Endometrial microvascular endothelial cells (primary cell): ENCODE results near the gene CREBL2. TPM values are rescaled to one million over a fixed set of nuclear protein-coding genes. Genes with fewer than 3 reads are reported as not detected.
"Not testable (repeated sequence)": the region's sequence is repeated elsewhere in the genome, so short reads cannot be mapped to it uniquely, and the experiment has no call there.

Experiments
- in situ Hi-C: cut with HindIII; loops from 2 replicates; pipeline ENCODE4 v1.10.0; 2017; ENCODE audit warnings: low sequenced_read_pairs, low pct_unique_long_range_greater_than_20kb; ENCODE audit errors: inconsistent ontology term
- total RNA-seq: library from RNA; depleted of rRNA; stranded (reverse); fragments of >200 nt; gene quantifications from one replicate; pipeline ENCODE4 v1.2.3, GENCODE V29; 2015; ENCODE audit errors: inconsistent ontology term

The CREBL2 gene, protein sequence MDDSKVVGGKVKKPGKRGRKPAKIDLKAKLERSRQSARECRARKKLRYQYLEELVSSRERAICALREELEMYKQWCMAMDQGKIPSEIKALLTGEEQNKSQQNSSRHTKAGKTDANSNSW
- total RNA-seq, result 20.9 TPM

DNA sequence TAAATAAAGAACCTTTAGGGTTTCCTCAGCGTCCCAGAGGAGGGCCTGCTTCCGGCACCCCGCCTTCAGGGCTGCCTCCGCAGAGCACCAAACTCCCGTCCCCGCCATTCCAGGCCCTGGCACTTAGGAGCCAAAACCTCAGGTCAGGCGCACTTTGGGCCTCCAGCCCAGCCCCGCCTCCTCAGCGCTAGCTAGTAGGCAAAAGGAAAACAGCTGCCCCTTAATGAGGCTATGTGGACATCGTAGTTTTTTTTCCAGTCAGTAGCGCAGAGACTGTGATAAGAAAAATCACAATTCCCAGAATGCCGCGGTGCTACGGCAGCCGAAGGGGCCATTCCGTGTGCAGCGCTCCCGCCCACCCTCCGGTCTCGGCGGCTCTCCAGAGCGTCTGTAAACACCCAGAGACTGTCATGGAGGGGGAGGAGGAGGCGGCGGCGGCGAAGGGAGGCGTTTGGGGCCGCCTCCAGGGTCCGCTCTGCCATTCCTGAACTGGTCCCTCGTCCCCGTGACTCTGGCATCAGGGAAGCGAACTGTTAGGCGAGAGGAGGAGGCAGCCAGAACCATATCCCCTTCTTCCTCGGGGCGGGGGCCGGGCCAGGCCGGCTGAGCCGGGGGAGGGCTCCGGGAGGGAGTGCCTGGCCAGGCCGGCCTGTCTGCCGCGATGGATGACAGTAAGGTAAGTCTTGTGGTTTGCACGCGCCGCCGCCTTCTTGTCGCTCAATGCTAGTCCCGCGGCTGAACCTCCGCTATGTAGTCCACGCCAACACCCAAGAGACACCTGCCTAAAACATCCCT is at the start of gene CREBL2:
TSS of gene CREBL2 (plus strand) at position 365 of the 795 bp plus-strand sequence. CDS start at position 662, 297 bp downstream.
- in situ Hi-C loops, result no loop called here

DNA sequence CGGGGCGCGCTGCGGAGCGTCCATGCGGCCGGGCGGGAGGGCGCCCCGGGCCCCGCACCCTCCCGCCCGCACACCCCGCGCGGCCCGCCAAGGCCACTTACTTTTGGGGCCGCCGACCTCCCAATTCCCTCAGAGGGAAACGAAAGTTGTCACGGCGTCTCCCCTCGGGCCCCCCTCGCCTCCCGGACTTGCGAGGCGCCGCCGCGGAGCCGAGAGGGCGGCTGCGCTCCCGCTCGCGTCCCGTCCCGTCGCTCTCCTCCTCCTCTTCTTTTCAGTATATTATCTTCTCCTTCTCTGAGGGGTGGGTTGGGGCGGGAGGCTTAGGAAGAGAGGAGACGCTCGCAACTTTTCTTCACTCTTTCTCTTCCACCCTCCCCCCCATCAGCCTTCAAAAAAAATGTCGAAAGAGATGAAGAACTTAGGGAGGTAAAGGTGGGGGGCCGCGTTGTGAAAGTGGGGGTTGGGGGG is 49.6 kb upstream of the CREBL2 start:
- in situ Hi-C loops, result no loop called here

GRCh38 chr12:12562585-12563261 is 49.0 kb upstream of the CREBL2 start, which contains the start of gene DUSP16:
Gene DUSP16 (minus strand): TSS chr12:12562863. CDS start chr12:12521098, 41,765 bp downstream.
- in situ Hi-C loops, result no loop called here

- in situ Hi-C loops, result no loop called here
These were observed 48.3 kb upstream of the CREBL2 start for GRCh38 chr12:12563290-12563928.

GRCh38 chr12:12564911-12565310 is 46.8 kb upstream of the CREBL2 start:
- in situ Hi-C loops, result no loop called here

DNA sequence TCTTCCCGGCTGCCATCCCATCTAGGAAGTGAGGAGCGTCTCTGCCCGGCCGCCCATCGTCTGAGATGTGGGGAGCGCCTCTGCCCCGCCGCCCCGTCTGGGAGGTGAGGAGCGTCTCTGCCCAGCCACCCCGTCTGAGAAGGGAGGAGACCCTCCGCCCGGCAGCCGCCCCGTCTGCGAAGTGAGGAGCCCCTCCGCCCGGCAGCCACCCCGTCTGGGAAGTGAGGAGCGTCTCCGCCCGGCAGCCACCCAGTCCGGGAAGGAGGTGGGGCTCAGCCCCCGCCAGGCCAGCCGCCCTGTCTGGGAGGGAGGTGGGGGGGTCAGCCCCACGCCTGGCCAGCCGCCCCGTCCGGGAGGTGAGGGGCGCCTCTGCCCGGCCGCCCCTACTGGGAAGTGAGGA is 45.7 kb upstream of the CREBL2 start:
- in situ Hi-C loops, result not testable (repeated sequence)

DNA sequence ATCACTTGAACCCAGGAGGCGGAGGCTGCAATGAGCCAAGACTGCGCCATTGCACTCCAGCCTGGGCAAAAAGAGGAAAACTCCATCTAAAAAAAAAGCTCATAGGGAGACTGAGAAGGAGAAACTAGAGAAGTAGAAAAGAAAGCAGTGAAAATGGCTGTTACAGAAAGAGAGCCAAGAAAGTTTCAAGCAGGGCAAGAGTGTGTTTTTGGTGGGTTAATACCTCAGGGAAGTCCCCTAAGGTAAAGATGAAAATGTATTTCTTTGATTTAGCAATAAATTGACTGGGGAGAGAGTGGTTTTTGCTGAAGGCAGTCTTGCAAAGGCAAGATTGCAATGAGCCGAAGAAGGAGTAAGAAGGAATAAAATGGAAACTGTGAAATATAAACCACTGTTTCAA is 39.0 kb upstream of the CREBL2 start:
- in situ Hi-C loops, result no loop called here

GRCh38 chr12:12577786-12578185 is 33.9 kb upstream of the CREBL2 start:
- in situ Hi-C loops, result no loop called here

GRCh38 chr12:12580716-12581115 is 31.0 kb upstream of the CREBL2 start:
- in situ Hi-C loops, result not testable (repeated sequence)

- in situ Hi-C loops, result no loop called here
These were observed 29.3 kb upstream of the CREBL2 start for GRCh38 chr12:12582193-12582881.

GRCh38 chr12:12582895-12583303 is 28.8 kb upstream of the CREBL2 start:
- in situ Hi-C loops, result no loop called here

GRCh38 chr12:12583510-12584178 is 28.0 kb upstream of the CREBL2 start:
- in situ Hi-C loops, result no loop called here

- in situ Hi-C loops, result no loop called here
These were observed 26.4 kb upstream of the CREBL2 start for GRCh38 chr12:12585115-12585863.

- in situ Hi-C loops, result no loop called here
These were observed 24.6 kb upstream of the CREBL2 start for GRCh38 chr12:12586879-12587675.

DNA sequence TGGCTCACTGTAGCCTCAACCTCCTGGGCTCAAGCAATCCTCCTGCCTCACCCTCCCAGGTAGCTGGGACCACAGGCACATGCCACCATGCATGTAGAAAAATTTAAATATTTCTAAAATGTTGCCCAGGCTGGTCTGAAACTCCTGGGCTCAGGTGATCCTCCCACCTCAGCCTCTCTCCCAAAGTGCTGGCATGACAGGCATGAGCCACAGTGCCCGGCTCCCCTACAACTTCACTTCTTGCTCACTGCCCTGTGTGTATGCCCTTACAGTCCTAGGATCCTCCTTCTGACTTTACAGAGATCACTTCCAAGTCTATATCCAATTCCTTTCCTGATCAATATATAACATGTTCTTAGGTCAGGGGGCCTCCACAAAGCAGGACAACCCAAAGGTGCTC is 23.8 kb upstream of the CREBL2 start:
- in situ Hi-C loops, result no loop called here

DNA sequence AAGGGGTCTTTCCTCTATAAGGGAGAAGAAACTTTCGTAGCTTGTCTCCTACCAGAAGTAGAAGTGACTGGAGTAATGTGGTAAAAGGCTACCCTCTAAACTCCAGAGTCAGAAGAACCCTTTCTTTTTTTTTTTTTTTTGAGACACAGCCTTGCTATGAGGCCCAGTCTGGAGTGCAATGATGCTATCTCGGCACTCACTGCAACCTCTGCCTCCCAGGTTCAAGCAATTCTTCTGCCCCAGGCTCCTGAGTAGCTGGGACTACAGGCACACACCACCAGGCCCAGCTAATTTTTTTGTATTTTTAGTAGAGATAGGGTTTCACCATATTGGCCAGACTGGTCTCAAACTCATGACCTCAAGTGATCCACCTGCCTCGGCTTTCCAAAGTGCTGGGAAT is 23.2 kb upstream of the CREBL2 start:
- in situ Hi-C loops, result not testable (repeated sequence)

DNA sequence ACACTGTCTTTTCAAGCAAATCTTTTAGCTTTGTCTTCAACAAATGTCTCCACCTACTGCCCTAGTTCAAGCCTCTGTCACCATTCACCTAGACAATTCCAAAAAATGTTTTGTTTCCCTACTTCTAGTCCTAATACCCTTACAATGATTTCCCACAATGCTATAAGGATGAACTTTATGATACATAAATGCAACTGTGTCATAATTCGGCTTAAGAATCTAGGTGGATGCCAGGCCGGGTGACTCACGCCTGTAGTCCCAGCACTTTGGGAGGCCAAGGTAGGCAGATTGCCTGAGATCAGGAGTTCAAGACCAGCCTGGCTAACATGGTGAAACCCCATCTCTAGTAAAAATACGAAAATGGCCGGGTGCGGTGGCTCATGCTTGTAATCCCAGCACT is 20.7 kb upstream of the CREBL2 start:
- in situ Hi-C loops, result no loop called here
